Cerebellar cortex (tissue), 1 donor: ENCODE results near the gene FBXO21.
"Not testable (repeated sequence)": the region's sequence is repeated elsewhere in the genome, so short reads cannot be mapped to it uniquely, and the experiment has no call there.

Experiments
- DNase-seq: peaks from one replicate; pipeline ENCODE4 v3.0.0-alpha.2; 2015; ENCODE audit warnings: low spot score

Gene FBXO21, protein sequence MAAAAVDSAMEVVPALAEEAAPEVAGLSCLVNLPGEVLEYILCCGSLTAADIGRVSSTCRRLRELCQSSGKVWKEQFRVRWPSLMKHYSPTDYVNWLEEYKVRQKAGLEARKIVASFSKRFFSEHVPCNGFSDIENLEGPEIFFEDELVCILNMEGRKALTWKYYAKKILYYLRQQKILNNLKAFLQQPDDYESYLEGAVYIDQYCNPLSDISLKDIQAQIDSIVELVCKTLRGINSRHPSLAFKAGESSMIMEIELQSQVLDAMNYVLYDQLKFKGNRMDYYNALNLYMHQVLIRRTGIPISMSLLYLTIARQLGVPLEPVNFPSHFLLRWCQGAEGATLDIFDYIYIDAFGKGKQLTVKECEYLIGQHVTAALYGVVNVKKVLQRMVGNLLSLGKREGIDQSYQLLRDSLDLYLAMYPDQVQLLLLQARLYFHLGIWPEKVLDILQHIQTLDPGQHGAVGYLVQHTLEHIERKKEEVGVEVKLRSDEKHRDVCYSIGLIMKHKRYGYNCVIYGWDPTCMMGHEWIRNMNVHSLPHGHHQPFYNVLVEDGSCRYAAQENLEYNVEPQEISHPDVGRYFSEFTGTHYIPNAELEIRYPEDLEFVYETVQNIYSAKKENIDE

DNA sequence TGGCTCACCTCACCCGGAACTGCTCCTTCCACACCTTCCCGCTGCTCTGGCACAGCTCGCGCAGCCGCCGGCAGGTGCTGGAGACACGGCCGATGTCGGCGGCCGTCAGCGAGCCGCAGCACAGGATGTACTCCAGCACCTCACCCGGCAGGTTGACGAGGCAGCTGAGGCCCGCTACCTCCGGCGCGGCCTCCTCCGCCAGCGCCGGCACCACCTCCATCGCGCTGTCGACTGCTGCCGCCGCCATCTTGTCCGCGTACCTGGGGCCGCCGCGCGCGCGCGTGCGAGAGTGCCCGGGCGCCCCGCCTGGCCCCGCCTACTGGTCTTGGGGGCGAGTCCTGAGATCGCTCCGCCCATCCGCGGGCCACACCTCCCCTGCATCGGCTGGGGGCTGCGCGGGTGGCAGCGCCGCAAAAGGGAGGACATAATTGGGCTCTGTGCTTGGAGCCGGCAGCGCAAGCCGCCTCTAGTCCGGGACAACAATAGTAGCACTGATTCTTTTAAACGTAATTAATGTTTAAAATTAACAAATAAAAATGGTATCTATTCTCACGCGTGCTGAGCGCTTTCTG lies at the start of gene FBXO21:
Gene FBXO21, minus strand, starts transcription at position 261 of the 572 bp plus-strand sequence. Its CDS starts 14 bp downstream, at position 247.
- DNase-seq: peak; percentile 89

DNA sequence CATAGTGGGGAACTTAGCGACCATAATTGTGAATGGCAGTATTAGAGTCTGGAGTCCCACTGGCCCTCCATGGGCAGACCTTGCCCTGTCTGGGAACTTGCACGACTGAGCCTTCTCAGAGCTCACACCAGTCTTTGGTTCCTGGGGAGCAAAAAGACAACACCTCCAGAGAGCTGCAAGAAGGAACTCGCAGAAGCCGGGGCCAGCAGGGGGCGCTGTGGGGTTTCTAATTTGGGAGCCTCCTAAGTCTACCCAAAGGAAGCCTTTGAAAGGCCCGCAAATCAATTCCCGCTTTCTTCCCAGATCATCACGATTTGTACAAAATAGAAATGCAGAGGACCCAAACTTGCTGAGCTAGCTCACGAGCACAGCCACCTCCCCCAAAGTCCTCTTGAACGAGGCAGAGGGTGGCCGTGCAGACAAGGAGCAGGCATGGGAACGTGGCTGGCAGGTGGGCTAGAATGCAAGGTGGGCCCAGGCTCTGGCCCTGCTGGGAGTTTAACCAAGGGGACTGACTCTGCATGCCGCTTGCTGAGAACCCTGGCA lies 46.3 kb upstream of the FBXO21 start:
- peak; percentile 87 for DNase-seq

DNA sequence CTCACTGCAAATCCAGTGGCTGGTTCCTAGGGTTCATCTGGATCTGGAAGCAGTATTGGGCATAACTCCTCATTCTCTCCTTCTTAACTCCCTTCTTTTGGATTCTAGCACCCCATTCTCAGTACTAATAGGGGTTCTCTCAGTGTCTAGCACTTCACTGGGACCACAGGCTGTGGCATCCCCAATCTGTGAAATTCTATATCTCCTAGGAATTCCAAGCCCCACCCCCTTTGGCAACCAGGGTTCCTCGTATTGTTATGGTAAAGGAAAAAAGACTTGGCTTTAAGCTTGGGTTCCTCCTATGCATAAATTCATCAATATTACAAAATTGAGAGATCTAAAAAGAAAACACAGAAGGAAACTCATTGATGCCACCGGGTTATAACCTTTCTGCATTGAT lies 45.0 kb upstream of the FBXO21 start:
- DNase-seq: no peak

DNA sequence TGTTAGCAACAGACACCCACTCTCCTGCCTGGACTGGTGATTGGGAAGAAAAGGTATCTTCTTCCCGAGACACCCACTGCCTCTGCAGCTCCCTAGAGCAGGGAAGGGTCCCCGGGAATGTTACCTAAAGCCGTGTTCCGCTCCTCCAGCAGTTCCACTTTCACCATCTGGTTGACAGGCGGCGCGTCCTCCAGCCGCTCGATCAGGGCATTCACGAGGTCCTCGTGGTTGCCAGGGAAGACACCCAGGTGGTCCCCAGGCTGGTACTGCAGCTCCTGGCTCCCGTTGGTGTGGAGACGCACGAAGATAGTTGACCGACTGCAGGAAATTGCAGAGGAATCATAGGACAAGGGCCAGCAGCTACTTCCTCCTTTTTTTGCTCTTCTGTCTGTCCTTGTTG lies 44.2 kb upstream of the FBXO21 start:
- DNase-seq: no peak

DNA sequence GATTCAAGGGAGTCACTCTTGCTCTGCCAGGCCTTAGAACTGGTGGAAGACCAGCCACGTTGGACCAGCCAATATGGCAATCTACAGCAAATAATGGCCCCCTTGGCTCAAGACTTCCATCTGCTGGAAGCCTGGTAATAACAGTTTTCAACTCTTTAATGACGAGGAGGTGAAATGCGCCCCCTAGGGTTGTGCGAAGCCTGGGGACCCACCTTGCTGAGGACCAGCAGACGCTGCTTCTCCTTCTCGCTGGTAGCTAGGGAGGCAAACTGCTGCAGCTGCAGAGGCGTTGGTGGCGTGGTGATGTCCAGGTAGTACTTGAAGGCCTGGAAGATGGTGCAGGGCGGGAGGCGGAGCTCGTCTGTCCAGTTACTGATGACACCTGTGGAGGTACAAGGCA lies 41.5 kb upstream of the FBXO21 start:
- DNase-seq: no peak

DNA sequence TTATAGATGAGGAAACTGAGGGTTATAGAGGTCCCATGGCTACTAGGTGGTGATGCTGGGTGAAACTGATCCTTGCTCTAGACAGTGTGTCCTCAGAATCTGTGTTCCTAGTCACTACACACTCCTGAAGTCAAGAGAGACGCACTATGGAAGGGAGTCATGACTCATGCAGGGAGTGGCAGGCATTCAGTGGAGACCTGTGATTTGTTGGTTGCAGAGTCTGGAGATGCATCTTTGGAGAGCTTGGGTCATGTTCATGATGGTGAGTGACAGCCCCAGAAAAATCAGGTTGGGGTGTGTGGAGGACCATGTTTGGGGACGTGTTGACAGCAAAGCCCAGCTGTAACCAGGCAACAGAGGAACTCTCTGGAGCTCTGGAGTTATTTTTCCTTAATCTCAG lies 38.0 kb upstream of the FBXO21 start:
- DNase-seq: no peak

DNA sequence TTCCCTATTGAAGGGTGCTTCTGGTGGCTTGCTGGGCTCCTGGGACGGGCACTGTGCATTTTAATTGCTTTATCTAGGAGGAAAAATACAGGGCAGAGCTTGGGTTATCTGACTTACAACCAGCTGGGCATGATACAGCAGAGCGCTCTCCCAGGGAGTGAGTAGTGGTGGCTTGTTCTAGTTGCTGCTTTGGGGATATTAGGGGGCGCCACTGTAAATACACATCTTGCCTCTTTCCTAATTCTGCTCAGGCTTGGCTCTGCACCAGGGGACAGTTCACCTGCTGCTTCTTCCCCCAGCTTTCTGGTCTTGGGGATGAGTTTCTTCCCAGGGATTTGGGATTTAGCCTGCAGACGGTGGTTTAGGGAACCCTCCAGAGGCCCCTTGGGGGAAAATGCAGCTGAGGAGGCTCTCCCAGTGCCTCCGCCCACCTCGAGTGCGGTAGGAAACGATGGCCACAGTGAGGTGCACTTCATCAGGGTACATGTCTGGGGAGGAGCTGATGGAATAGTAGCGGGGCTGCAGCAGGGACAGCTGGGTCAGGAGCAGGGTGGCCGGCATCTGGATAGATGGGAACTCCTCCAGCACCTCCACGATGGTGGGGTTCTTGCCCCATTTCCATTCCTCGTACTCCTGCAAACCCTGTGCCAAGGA lies 36.9 kb upstream of the FBXO21 start:
- DNase-seq: no peak

DNA sequence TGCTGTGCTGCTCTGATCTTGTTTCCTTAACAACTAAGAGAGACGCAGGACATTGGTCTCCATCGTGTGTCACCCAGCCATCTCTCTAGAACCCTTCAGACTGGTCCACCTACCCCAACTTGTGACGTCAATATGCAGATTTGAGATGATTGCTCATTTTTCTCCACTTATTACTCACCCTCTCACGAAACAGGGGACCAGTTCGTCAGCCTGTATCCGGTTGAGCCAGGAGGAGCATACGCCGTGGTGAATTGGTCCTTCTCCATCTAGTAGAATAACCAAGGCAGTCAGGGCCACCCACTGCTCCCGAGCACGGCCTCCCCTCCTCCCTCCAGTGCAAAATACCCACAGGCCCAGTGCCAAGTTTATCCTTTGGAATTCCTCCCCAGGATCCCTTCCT lies 36.2 kb upstream of the FBXO21 start:
- no peak for DNase-seq

DNA sequence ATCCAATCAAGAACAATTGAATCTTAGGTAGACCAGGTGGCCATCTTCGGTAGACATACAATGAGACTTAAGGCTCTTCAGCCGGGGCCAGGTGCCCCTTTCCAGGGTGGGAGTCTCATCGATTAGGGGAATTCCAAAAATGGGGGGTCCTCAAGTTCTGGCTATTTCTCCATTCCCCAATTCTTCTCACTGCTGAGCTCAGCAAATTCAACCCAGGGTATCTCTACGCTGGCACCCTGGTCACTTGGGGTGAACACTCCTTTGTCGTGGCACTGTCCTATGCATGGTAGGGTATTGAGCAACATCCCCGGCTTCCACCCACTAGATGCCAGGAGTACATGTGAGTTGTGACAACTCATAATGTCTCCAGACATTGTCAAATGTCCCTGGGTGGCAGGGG lies 34.9 kb upstream of the FBXO21 start:
- DNase-seq: no peak

DNA sequence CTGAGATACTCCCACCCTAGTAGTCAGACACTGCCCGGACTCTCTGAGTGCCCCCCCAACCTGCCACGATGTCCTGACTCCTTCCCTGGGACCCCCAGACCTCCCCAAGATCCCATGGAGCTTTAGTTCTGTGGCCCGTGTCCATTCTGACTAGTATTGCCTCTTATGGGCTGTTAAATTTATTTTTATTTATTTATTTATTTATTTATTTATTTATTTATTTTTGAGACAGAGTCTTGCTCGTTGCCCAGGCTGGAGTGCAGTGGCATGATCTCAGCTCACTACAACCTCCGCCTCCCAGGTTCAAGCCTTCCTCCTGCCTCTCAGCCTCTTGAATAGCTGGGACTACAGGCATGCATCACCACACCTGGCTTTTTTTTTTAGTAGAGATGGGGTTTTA lies 30.7 kb upstream of the FBXO21 start:
- DNase-seq: not testable (repeated sequence)

DNA sequence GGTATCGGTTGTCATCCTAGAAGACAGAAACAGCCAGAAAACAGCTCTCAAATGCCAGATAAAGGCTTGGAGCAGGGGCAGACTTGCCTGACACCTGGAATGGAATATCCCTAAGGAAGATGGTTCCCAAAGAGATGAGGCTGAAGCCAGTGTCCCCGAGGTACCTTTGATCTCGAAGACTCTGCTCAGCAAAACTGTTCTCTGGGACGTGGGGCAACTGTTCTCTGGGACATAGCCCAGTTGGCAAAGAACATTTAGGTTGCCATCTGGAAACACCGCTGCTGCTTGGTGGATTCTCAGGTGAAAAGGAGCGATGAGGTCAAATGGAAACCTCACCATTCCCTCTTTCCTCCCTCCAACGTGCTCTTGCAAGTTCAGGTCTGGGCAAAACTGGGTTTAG lies 27.9 kb upstream of the FBXO21 start:
- no peak for DNase-seq

DNA sequence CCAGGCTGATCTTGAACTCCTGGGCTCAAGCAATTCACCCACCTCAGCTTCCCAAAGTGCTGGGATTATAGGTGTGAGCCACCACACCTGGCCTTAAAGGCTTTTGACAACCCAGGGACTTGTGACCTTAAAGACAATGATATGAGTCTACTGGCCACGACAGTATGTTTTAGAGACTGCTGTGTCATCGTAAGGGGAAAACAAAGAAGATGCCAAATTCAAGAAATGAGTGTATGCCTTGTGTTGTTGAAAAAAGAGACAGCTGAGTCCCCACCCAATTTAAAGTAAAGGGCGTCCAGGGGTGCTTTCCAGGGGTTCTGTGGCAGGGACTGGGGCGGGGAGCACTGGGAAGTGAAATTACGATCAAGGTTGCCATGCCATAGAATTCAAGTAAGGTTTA lies 26.4 kb upstream of the FBXO21 start:
- DNase-seq: no peak

DNA sequence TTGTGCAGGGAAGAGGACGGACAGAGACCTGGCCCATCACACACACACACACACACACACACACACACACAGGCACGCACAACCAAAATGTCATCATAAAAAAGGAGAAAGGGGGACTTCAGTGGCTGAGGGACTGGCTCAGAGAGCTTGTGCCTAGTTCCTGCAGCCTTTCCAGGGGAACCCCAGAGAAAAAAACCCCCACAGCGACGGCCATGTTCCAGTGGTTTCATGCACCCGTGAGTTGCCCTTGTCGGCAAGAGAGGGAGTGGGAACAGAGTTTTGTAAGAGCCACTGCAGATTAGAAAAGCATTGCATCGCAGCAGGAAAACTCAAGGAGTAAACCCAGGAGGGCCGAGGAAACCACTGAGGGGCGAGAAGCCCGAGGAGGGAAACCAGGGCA lies 24.5 kb upstream of the FBXO21 start:
- DNase-seq: no peak

DNA sequence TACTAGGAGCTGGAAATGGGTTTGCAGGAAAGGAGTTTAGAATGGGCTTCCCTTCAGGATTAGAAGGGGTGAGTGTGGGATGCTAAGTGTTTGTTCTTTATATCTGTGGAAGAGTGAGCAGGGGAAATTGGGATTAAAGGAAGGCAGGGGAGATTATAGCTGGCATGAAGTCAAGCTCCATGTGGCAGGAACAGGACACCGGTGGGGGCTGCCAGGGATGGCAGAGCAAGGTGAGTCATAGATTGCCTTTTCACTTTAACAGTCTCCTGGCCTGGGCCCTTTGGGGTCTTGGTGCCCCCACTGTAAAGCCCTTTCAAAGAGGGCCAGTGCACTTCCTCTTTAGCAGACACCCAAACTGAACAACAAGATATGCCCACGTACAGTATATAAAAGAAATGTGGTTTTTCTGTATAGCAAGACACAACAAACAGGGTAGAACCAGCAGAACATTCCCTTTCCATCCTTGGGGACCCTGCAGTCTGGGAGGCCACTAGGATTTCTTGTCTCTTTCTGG lies 23.1 kb upstream of the FBXO21 start:
- no peak for DNase-seq

DNA sequence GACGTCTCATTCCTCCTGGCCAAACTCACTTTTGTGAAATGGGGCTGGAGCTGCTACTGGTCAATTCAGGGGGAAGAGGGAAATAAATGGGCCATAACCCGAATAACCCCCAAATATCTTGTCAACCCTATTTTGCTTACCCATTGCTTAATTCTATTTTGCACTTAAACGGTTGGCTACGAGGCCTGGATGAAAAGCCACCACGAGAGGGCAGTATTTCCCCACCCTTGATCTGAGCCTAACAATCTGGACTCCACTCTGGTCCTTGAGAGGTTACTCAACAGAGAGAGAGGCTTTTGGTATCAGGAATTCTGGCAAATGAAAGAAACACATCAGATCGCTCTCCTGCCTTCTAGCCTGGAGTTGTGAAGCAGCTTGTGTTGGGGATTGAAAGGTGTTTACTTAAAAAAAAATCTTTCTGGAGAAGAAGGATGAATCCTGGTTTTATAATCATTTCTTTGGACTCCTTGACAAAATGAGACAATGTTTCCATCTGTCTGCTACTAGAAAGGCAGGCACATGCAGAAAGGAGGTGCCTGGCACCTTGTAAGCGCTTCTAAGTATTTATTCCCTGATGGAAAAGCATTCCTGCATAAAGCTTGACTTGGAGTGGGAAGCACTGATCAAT lies 22.4 kb upstream of the FBXO21 start:
- peak; percentile 92 for DNase-seq

DNA sequence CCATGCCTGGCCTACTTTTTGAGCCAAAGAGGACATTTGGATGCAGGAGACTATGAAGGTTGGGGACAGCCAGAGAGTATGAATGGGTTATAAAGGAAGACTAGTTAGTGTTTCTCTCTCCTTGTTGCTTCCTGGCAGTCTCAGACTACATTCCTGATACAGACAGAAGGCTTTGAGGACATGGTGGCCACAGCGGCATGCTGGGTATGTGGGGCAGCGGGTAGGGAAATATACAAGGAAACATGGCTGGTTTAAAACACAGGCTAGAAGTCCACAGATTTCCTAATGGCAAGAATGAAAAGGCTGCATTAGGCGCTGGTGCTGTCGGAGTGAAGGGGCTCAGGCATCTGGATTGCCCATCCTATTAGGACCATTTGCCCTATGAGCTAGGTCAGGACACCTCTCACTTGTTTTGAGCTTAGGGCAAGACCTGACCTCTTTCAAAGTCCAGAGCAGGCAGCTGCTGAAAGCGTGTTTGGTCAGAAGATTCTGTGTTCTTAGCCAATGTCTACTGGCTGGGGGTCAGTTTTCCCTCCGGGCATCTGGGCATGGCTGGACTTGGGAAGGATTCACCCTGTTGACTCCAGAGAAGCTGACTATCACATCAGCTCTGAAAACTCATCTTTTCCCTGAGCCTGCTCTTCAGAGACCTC lies 20.1 kb upstream of the FBXO21 start:
- DNase-seq: no peak

DNA sequence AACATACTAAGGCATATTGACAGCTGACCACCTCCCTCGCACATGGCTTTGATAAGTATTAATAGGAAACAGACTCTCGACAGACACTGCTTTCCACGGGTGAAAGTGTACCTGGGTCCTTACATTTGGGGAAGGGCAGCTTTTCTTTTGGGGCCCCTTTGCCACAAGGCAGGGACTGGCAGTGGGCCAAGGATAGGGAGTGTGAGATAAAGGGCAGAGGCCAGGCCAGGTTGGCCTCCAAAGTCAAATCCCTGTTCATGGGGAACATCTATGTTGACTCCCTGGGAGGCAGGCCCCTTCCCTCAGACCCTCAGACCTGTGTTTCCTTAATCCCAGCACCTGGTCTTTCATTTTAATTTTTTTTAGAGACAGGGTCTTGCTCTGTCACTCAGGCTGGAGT lies 19.4 kb upstream of the FBXO21 start:
- no peak for DNase-seq

DNA sequence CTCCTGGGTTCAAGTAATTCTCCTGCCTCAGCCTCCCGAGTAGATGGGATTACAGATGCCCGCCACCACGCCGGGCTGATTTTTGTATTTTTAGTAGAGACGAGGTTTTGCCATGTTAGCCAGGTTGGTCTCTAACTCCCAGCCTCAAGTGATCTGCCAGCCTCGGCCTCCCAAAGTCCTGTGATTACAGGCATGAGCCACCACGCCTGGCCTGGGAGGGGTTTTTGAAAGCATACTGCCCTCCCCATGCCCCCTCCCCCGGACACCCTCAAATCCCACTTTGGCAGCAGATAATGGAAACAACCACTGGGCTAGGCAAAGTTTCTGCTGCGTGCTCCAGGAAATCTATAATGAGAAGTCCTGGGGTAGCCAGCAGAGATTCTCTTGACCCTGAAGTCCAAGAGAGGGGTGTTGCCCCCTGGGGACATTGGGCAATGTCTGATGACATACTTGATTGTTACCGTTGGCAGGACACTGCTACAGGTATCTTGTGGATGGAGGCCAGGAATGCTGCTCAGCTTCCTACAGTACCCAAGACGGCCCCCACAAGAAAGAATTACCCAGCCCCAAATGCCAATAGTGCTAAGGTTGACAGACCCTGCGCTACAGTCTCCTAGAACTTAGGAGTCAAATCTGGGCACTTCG lies 18.7 kb upstream of the FBXO21 start:
- DNase-seq: no peak

DNA sequence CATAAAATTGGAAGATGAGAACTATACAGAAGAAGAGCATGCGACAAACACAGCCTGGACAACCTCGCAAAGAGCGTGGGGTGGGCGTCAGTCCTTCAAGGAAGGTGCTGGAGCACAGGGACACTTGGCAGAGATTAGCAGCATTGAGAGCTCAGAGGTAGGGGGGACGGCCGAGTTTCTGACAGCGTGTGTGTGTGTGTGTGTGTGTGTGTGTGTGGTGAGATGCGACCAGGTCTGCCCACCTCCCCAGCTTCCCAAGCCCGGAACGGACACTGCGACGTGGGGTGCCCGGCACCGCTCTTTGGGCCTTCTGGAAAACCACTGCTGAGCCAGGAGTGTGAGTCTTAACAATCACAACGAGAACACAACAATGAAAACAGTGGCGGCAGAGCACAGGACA lies 17.9 kb upstream of the FBXO21 start:
- DNase-seq: no peak

DNA sequence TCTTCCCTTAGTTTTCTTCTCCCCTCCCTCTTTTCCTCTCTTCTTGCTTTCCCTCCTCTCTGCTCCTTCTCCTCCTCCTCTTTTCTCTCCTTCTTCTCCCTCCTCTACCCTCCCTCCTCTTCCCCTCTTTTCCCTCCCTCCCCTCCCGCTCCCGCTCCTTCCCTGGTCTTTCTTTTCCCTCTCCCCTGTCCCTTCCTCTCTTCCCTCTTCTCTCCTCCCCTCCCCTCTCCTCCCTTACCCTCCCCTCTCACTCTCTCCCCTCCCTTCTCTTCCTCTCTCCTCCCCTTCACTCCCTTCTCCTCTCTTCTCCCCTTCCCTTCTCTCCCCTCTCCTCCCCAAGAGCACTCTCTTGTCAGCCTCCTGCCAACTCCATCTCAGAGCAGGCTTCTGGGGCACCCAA lies 17.4 kb upstream of the FBXO21 start:
- no peak for DNase-seq

DNA sequence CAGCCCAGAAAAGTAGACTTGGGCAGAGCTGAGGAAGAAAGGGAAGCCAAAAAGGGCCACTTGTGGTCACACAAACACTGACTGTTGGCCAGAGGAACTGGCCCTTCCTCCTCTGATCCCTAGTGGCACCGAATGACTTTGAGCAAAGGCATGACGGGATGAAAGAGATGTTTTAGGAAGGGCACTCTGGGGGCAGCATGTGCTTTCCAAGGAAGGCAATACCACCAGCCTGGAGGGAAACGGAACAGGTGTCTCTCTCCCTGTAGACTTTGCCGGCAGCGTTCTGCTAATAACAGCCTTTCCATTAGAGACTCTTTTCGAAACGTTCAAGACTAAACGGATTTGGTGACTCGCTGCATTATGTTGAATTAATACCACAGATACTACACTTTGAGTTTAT lies 12.3 kb upstream of the FBXO21 start:
- DNase-seq: no peak
